Hematopoietic multipotent progenitor cell treated with erythropoietin and hydrocortisone succinate and interleukin-3 and kit ligand, for 6 days (in vitro differentiated cells): ENCODE data around the gene PTPRN2.
A peak's percentile ranks its signal among the peaks of the same experiment; 100 is the strongest.
"Not testable (repeated sequence)": the region's sequence is repeated elsewhere in the genome, so short reads cannot be mapped to it uniquely, and the experiment has no call there.

ENCODE experiments used
- DNase-seq: peaks from one replicate; pipeline ENCODE4 v3.0.0-alpha.2; 2015

The PTPRN2 gene

DNA sequence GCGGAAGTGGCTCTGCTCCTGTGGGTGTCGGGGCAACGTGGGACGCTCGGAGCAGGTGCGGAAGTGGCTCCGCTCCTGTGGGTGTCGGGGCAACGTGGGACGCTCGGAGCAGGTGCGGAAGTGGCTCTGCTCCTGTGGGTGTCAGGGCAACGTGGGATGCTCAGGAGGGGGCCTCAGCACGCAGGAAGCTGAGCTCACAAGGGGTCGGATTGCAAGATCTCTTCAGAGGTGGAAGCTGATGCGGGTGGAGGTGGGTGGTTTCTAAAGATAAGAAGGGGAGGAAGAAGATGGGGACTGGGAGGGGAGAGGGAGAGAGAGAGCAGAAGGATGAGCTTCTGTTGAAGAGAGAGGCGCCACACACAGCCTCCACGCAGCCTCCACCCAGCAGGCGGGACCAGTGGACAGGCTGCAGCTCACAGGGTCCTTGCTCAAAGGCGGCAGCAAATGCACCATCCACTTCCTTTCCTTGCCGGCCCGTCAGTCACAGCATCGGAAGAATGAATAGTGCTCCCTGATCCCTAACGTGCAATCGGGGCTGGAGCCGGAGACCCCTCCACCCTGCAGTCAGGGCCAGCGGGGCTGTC is 78.7 kb downstream of the PTPRN2 start:
- DNase-seq, result no peak

DNA sequence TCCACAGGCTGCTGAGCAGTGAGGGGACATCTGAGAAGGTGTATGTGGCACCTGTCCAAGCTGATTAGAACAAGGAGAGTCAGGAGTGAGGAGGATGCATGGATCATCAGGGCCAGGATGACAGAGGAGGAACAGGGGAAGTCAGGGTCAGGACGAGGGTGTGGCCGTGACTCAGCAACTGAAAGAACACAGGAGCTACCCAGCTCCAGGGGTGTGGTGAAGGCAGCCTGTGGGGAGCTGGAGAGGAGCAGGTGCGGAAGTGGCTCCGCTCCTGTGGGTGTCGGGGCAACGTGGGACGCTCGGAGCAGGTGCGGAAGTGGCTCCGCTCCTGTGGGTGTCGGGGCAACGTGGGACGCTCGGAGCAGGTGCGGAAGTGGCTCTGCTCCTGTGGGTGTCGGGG is 79.3 kb downstream of the PTPRN2 start:
- DNase-seq, result not testable (repeated sequence)

GRCh38 chr7:158507917-158508316 is 79.7 kb downstream of the PTPRN2 start:
- no peak for DNase-seq

DNA sequence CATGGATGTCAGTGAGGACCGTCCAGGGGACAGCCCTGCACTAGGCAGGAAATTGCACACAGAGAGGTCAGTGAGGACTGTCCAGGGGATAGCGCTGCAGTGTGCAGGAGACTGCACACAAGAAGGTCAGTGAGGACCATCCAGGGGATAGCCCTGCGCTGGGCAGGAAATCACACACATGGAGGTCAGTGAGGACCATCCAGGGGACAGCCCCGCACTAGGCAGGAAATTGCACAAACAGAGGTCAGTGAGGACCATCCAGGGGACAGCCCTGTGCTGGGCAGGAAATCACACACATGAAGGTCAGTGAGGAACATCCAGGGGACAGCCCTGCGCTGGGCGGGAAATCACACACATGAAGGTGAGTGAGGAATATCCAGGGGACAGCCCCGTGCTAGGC is 80.4 kb downstream of the PTPRN2 start:
- DNase-seq, result not testable (repeated sequence)

DNA sequence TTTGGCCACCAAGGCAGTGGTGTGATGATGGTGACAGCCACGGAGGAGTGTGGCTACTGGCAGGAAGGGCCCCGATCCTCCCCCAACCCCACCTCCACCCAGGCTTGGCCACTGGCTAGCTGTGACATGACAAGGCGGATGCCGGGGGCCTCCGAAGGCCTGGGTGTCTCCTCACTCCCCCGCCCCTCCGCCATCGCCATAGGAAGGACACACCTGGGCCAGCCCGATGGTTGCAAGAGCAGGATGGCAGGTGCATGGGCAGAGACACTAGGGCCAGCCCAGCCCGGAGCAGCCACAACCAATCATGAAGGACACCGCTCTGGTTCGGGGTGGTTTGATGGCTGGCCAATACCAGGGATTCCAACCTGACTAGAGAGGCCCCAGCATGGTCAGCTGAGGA is 81.0 kb downstream of the PTPRN2 start:
- no peak for DNase-seq

GRCh38 chr7:158505683-158506082 is 81.9 kb downstream of the PTPRN2 start:
- no peak for DNase-seq

DNA sequence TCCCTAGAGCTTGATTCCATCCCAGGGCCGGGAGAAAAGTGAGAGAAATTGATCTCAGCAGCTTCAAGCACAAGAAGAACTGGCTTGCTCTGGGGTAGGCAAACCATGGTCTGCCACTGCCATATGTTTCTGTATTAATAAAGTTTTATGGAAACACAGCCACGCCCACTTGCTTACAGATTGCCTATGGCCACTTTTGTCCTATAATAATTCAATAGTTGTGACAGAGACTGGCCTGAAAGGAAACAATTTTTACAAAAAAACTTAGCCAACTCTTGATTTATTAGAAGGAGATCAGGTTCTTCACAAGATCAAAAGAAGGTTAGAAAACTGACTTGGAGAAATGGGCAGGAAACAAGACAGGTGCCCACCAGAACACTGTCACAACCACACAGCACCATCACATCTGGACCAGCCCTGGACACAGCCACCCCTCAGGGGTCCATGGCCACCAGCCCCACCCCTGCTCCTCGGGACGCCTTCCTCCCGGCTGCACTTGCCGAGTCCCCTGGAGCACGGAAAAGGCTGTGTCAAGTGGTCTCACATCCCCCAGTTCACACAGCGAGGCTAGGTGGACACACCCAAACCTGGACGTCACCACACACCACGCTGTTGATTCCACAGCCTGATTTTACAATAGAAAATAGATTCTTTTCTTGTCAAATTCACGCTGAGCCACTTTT is 85.4 kb downstream of the PTPRN2 start:
- no peak for DNase-seq

- DNase-seq, result no peak
Observed at GRCh38 chr7:158501393-158502067, 86.1 kb downstream of the PTPRN2 start.

- no peak for DNase-seq
Observed at GRCh38 chr7:158500651-158501052, 87.0 kb downstream of the PTPRN2 start.

- DNase-seq, result no peak
Observed at GRCh38 chr7:158499082-158499455, 88.6 kb downstream of the PTPRN2 start.

DNA sequence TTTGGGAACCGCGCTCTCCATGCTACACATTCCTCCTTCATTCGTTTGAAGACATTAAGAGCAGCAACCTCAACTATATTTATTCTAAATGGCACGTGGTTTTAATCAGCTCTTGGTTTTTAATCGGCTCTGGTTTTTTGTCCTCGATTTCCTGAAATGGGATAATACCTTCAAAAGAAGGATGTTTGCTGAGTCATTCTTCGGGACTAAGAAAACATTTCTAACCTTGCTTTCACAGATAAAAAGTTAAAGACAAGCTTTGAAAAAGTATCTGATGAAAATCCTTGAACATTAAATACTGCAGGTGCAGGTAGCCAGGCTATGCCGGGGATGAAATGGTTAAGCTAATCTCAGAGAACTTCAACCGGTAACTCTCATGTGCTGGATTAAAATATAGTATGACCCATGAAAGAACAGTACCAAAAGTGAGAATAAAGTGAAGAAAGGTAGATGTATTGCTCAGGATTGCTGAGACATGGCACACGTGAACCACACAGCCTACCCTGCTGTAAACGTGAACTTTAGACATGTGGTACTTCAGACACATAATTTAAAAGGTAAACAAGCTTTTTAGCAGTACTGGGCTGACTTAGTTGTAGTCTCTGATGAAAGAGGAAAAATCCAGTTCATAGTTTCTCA is 89.1 kb downstream of the PTPRN2 start:
- DNase-seq, result no peak

DNA sequence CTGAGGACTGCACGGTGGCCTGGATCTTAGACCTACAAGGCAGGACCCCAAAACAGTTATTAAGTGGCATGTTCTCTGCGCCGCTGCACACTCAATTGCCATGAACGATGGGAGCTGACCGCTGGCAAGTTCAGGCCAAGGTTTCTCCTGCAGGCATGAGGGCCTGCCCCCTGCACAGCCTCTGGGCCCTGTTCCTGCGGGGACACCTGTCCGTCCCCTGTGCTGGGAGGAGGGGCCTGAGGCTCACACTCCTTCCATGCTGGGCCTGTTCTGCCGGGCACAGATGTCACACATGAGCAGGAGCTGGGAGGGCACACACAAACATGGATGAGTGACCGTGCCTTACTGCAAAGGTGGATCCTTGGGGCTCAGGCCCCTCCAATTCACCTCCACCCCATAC is 90.0 kb downstream of the PTPRN2 start:
- DNase-seq, result no peak

- DNase-seq, result peak; percentile 50
Observed at GRCh38 chr7:158495786-158496185, 91.8 kb downstream of the PTPRN2 start.

DNA sequence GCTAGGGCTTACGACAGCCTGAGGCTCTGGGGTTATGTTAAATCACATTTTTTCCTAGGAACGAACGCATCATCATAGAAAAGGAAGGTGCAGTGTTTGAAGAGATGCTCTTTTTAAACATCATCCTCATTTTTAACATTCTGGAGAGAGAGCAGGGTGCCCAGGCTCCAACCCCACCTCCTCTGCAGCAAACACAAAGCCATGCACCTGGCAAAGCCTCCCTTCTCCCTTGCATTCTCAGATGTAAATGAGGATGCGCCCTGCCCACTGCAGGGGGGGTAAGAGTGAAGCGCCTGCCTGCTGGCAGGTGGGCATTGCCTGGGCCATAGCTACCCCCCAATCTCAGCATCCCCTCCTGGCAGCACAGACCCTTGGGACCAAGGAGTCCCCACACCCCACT is 92.4 kb downstream of the PTPRN2 start:
- DNase-seq, result no peak

DNA sequence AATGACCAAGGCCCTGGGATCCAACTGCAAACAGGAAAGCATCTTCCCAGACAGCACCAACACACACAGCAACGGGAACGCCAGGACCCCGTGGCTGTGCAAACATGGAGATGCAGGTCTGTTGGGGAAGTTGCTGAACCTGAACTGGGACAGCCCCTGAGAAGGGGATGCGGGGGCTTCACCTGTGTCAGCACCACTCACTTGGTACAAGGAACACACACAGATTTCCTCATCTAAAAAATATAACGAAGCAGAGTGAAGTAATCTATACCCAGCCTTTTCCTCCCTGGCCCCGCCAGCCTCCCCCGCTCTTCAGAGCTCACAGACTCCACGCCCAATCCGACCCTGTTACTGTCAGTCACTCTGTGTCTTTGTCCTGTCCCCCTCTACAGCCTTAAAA is 93.0 kb downstream of the PTPRN2 start:
- no peak for DNase-seq

DNA sequence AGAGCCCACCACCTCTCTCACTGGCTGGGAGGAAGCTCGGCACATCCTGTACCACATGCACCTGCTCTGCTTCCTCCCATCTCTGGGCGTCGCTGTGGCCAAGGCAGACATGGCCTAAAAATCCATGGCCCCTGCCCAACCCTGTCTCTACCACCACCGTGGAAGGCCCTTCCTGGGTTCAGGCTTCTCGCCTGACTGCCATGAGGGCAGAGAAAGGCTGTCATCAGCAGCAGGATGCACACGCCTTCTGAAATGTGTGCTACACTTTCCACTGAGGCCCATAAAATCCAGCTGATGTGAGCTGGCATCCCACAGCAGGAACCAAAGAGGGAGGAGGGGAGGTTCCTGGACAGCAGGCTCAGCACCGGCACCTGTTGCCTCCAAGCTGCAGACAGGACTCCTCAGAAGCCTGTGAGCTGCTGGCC is 93.4 kb downstream of the PTPRN2 start:
- peak; percentile 8 for DNase-seq

DNA sequence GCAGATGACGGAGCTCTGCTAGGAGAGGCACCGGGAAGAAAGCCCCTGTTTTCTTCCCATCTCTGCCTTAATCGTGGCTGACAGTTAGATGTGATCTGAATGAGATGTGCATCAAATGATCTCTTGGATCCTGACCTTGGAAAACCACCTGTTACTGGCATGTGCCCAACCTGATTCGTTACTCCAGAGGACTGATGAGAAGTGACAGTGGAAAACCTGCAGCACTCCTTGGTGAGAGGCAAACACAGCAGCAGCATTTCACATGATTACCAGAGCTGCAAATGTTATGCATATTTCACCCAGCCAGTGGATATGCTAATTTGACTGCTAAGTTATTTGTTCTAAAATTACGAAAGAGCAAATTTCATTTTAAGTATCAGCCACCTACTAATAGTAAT is 95.3 kb downstream of the PTPRN2 start:
- no peak for DNase-seq

DNA sequence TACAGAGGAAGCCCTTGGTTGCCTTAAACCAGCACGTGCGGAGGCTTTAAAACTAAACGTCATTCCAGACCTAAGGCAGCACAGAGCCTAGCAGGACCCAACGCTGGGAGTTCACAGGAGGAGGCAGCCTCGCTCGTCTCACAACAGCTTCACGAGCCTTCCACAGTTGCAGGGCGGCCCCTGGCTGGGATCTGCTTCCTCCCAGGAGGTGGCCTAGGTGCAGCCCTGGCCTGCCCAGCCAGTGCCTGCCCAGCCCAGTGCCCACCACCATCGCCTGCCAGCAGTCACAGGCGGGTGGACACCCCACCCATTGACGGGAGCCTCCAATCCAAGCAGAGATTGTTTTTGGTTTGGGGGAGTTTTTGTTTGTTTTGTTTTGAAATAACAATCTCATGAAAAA is 96.5 kb downstream of the PTPRN2 start:
- no peak for DNase-seq

- DNase-seq, result no peak
Observed at GRCh38 chr7:158490171-158490782, 97.3 kb downstream of the PTPRN2 start.

- DNase-seq, result no peak
Observed at GRCh38 chr7:158489462-158490155, 98.0 kb downstream of the PTPRN2 start.

- DNase-seq, result no peak
Observed at GRCh38 chr7:158488181-158488971, 99.2 kb downstream of the PTPRN2 start.

- DNase-seq, result no peak
Observed at GRCh38 chr7:158487631-158488151, 99.9 kb downstream of the PTPRN2 start.
